ENCODE data around the gene IMPDH2. TPM values are rescaled to one million over a fixed set of nuclear protein-coding genes. Genes with fewer than 3 reads are reported as not detected.

Gene IMPDH2
- polyA plus RNA-seq, 3 donors from 2014 or later: 44.8 to 52.6 (median 52.0) TPM

- Mint-ChIP-seq H3K36me3 (peaks cover 0 to 4% (median 0%) of the 10 kb centered on the region in 3 donors), H3K4me3 (no peak overlapping the region), H3K27me3 (ENCODE audit: low read depth in 3 of 3) (peaks cover 0 to 4% (median 1%) of the 10 kb centered on the region in 3 donors), H3K27ac (no peak overlapping the region), H3K9me3 (no peaks in the 10 kb centered on the region), H3K4me1 (peaks cover 28 to 38% of the 10 kb centered on the region in 2 donors)
- no peak for DNase-seq
Observed at GRCh38 chr3:48993834-48994233, 35.4 kb downstream of the IMPDH2 start.

DNA sequence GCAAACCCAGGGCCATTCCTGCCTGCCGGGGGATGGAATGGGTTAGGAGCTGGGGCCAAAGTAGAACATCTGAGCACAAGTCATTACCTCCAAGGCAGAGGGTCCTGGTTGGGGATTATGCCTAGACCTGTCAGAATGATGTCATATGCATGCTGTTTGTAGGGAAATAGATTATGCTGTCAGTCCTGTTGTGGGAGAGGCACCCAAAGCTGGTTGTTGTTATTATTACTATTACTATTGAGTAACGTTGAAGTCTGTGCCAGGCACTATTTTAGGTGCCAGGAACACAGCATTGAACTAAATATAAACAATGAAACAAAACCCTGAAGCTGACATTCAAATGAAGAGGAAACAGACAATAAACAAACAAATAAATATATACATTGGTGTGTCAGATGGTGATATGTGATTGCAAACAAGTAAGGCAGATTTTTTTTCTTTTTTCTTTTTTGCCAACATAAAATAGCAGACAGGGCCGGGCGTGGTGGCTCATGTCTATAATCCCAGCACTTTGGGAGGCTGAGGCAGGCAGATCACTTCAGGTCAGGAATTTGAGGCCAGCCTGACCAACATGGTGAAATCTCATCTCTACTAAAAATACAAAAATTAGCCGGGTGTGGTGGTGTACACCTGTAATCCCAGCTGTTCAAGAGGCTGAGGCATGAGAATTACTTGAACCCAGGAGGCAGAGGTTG is 37.2 kb downstream of the IMPDH2 start:
- peaks cover 0 to 6% (median 4%) of the 10 kb centered on the region in 3 donors for H3K27me3 Mint-ChIP-seq (ENCODE audit: low read depth in 3 of 3)
- no peaks in the 10 kb centered on the region for H3K9me3 Mint-ChIP-seq
- peak overlapping the region; percentile 39 to 90 (median 67) for H3K4me3 Mint-ChIP-seq
- DNase-seq: no peak
- H3K4me1 Mint-ChIP-seq: peaks cover 32 to 47% of the 10 kb centered on the region in 2 donors
- peaks cover 0 to 4% (median 0%) of the 10 kb centered on the region in 3 donors for H3K36me3 Mint-ChIP-seq
- peak overlapping the region in 4 of 6 donors; percentile 41 to 61 (median 55) for H3K27ac Mint-ChIP-seq

- H3K27me3 Mint-ChIP-seq (ENCODE audit: low read depth in 3 of 3): peaks cover 0 to 9% (median 5%) of the 10 kb centered on the region in 3 donors
- H3K4me1 Mint-ChIP-seq: peaks cover 32 to 47% of the 10 kb centered on the region in 2 donors
- H3K36me3 Mint-ChIP-seq: peaks cover 0 to 4% (median 0%) of the 10 kb centered on the region in 3 donors
- no peaks in the 10 kb centered on the region for H3K9me3 Mint-ChIP-seq
- peak; percentile 26 to 34 (median 29) for DNase-seq
- peak overlapping the region; percentile 84 to 91 (median 90) for H3K4me3 Mint-ChIP-seq
- H3K27ac Mint-ChIP-seq: peak overlapping the region; percentile 76 to 89 (median 85)
Observed at GRCh38 chr3:48990636-48991469, 38.3 kb downstream of the IMPDH2 start.

GRCh38 chr3:48989796-48990635 is 39.2 kb downstream of the IMPDH2 start, which contains the start of gene P4HTM:
Gene P4HTM (plus strand): TSS chr3:48990241. CDS start chr3:48990257, 16 bp downstream.
- no peaks in the 10 kb centered on the region for H3K9me3 Mint-ChIP-seq
- H3K4me3 Mint-ChIP-seq: peak within 1 kb of the TSS; percentile 89 to 92 (median 91)
- H3K36me3 Mint-ChIP-seq: peaks cover 0 to 1% (median 0%) of the 10 kb centered on the region in 3 donors
- peak; percentile 49 to 55 (median 50) for DNase-seq
- H3K27ac Mint-ChIP-seq: peak within 1 kb of the TSS; percentile 80 to 89 (median 86)
- peaks cover 0 to 9% (median 6%) of the 10 kb centered on the region in 3 donors for H3K27me3 Mint-ChIP-seq (ENCODE audit: low read depth in 3 of 3)
- peaks cover 32 to 47% of the 10 kb centered on the region in 2 donors for H3K4me1 Mint-ChIP-seq

- Mint-ChIP-seq H3K27me3 (ENCODE audit: low read depth in 3 of 3) (peaks cover 0 to 9% (median 6%) of the 10 kb centered on the region in 3 donors), H3K36me3 (peaks cover 0 to 4% (median 0%) of the 10 kb centered on the region in 3 donors), H3K4me1 (peaks cover 30 to 47% of the 10 kb centered on the region in 2 donors), H3K9me3 (no peaks in the 10 kb centered on the region), H3K4me3 (peak overlapping the region; percentile 87 to 92 (median 89)), H3K27ac (peak overlapping the region; percentile 73 to 88 (median 84))
- DNase-seq: no peak
Observed at GRCh38 chr3:48989126-48989795, 39.9 kb downstream of the IMPDH2 start.

- Mint-ChIP-seq H3K9me3 (no peaks in the 10 kb centered on the region), H3K4me1 (peaks cover 17 to 21% of the 10 kb centered on the region in 2 donors), H3K27me3 (ENCODE audit: low read depth in 3 of 3) (peaks cover 0 to 9% (median 6%) of the 10 kb centered on the region in 3 donors), H3K36me3 (peaks cover 5 to 31% (median 6%) of the 10 kb centered on the region in 3 donors), H3K4me3 (no peak overlapping the region), H3K27ac (peak overlapping the region in 3 of 6 donors; percentile 31 to 71 (median 56))
- no peak for DNase-seq
Observed at GRCh38 chr3:48985831-48986376, 43.3 kb downstream of the IMPDH2 start.

DNA sequence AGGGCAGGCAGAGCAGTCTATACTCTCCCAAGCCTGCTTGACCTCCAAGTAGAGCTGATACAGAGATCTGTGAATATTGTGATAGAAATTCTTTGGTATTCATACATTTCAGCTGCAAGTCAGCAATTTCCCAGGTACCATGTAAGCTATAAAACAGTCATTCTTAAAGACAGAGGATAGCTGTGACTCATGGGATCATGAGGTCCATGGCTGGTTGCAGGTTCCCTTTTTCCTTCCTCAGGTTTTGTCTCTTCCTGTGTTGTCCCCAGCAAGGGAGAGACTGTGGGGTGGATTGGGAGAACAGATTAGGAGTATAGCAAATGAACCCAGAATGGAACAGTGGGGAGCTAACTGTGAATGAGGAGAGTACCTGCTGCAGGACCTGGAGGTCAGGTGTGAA is 44.5 kb downstream of the IMPDH2 start:
- Mint-ChIP-seq H3K36me3 (peaks cover 10 to 37% (median 10%) of the 10 kb centered on the region in 3 donors), H3K27ac (peak overlapping the region in 1 of 6 donors; percentile 23)

GRCh38 chr3:48983096-48983495 is 46.1 kb downstream of the IMPDH2 start:
- Mint-ChIP-seq H3K27me3 (ENCODE audit: low read depth in 3 of 3) (peaks cover 0 to 5% (median 4%) of the 10 kb centered on the region in 3 donors), H3K4me1 (peaks cover 3 to 5% of the 10 kb centered on the region in 2 donors), H3K36me3 (peaks cover 14 to 45% (median 17%) of the 10 kb centered on the region in 3 donors), H3K9me3 (no peaks in the 10 kb centered on the region), H3K4me3 (no peak overlapping the region), H3K27ac (no peak overlapping the region)
- DNase-seq: no peak

More for the DNA sequence above, 44.5 kb downstream of the IMPDH2 start:
- no peak for DNase-seq
- peaks cover 0 to 9% (median 6%) of the 10 kb centered on the region in 3 donors for H3K27me3 Mint-ChIP-seq (ENCODE audit: low read depth in 3 of 3)
- H3K9me3 Mint-ChIP-seq: no peaks in the 10 kb centered on the region
- peaks cover 12 to 17% of the 10 kb centered on the region in 2 donors for H3K4me1 Mint-ChIP-seq
- no peak overlapping the region for H3K4me3 Mint-ChIP-seq

DNA sequence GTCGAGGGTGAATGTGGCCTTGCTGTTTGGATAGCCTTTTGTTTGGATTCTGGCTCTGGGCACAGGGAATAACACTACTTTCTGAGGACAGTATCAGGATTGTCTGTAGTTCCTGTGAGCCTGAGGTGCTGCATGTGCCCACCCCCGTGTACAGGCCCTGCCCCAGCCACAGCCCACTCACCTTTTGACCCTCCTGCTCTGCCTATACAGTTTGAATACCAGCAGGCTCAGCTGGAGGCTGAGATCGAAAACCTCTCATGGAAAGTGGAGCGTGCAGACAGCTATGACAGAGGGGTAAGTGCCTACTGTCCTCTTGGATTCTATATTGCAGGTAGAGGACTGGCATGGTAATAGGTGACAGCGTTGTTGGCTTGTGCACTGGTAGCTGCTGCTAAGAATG is 46.5 kb downstream of the IMPDH2 start:
- Mint-ChIP-seq H3K27me3 (ENCODE audit: low read depth in 3 of 3) (peaks cover 0 to 3% (median 2%) of the 10 kb centered on the region in 3 donors), H3K9me3 (no peaks in the 10 kb centered on the region), H3K27ac (peak overlapping the region in 2 of 6 donors; percentile 2 to 34), H3K36me3 (peaks cover 17 to 48% (median 17%) of the 10 kb centered on the region in 3 donors), H3K4me1 (peaks cover 0 to 1% of the 10 kb centered on the region in 2 donors), H3K4me3 (no peak overlapping the region)
- no peak for DNase-seq

DNA sequence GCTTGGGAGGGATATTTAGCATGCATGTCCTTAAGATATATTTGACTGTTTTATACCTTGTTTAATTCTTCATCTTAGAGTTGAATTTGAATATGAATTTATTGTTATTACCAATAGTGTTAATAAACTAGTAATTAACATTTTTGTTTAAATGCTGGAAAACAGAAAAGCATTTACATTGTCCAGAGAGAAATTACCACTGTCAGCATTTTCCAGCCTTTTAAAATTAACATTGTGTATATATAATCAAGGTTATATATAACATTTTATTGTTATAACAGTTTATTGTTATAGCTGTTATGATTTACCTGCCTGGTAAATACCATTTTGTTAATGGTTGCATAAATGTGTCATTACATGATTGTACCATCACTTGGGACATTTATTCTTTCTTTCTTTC is 47.2 kb downstream of the IMPDH2 start:
- Mint-ChIP-seq H3K36me3 (peaks cover 17 to 48% (median 17%) of the 10 kb centered on the region in 3 donors), H3K27ac (no peak overlapping the region), H3K27me3 (ENCODE audit: low read depth in 3 of 3) (peaks cover 0 to 3% (median 2%) of the 10 kb centered on the region in 3 donors), H3K4me1 (no peaks in the 10 kb centered on the region), H3K9me3 (no peaks in the 10 kb centered on the region), H3K4me3 (no peak overlapping the region)
- DNase-seq: no peak

GRCh38 chr3:48980295-48980694 is 48.9 kb downstream of the IMPDH2 start:
- no peaks in the 10 kb centered on the region for H3K9me3 Mint-ChIP-seq

DNA sequence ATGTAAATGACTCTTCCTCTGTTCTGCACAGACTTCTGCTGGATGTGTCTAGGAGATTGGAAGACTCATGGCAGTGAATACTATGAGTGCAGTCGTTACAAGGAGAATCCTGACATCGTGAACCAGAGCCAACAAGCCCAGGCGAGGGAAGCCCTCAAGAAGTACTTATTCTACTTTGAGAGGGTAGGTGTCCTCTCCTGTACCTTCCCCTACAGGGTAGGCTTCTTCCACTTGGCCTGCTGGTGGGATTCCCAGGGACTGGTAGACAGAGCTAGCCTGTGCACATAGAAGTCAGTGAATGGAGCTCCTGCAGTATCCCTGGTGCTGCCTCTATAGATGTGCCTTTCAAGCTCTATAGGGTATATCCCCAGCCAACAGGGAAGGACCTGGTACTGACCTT is 49.7 kb downstream of the IMPDH2 start:
- no peaks in the 10 kb centered on the region for H3K4me1 Mint-ChIP-seq
- no peaks in the 10 kb centered on the region for H3K27me3 Mint-ChIP-seq (ENCODE audit: low read depth in 3 of 3)
- no peak overlapping the region for H3K4me3 Mint-ChIP-seq
- no peak overlapping the region for H3K27ac Mint-ChIP-seq
- DNase-seq: no peak
- peaks cover 15 to 64% (median 24%) of the 10 kb centered on the region in 3 donors for H3K36me3 Mint-ChIP-seq
- H3K9me3 Mint-ChIP-seq: no peaks in the 10 kb centered on the region

More at GRCh38 chr3:48980295-48980694, 48.9 kb downstream of the IMPDH2 start:
- Mint-ChIP-seq H3K27me3 (ENCODE audit: low read depth in 3 of 3) (no peaks in the 10 kb centered on the region), H3K4me1 (no peaks in the 10 kb centered on the region), H3K27ac (no peak overlapping the region), H3K36me3 (peaks cover 17 to 56% (median 17%) of the 10 kb centered on the region in 3 donors), H3K4me3 (no peak overlapping the region)
- DNase-seq: no peak
